ENCODE results near the gene TVP23C. TPM values are rescaled to one million over a fixed set of nuclear protein-coding genes. Genes with fewer than 3 reads are reported as not detected.

Gene TVP23C
- total RNA-seq, 1 donor from 2014 or later: 30.8 TPM

GRCh38 chr17:15516150-15516549 is 47.1 kb downstream of the TVP23C start:
- peaks cover 35% of the 10 kb centered on the region for H3K36me3 Mint-ChIP-seq (ENCODE audit: low read depth, unreplicated experiment)
- Histone ChIP-seq H4K20me1 (ENCODE audit: insufficient read depth, low read length) (peaks cover 5% of the 10 kb centered on the region), H3K27ac (ENCODE audit: low read depth, low read length) (peak overlapping the region; percentile 24), H3K79me2 (ENCODE audit: insufficient read depth, low read length) (peaks cover 17% of the 10 kb centered on the region), H3K4me3 (ENCODE audit: insufficient read depth, low read depth, low read length) (no peak overlapping the region), H3K36me3 (ENCODE audit: insufficient read depth, low read length) (peaks cover 19% of the 10 kb centered on the region), H3K9ac (ENCODE audit: low read length) (no peak overlapping the region), H3K4me2 (ENCODE audit: low read length) (no peak overlapping the region), H3K9me3 (ENCODE audit: insufficient read depth, low read depth, low read length) (peaks cover 18% of the 10 kb centered on the region), H3K27me3 (ENCODE audit: insufficient read depth, low read length) (no peaks in the 10 kb centered on the region), H3K4me1 (ENCODE audit: insufficient read depth, low read length) (peaks cover 15% of the 10 kb centered on the region), H2AFZ (ENCODE audit: low read depth, low read length) (no peak overlapping the region)
- peak overlapping the region; percentile 28 for H3K4me3 Mint-ChIP-seq (ENCODE audit: unreplicated experiment)
- H3K27me3 Mint-ChIP-seq (ENCODE audit: low read depth, unreplicated experiment): no peaks in the 10 kb centered on the region
- peaks cover 23% of the 10 kb centered on the region for H3K9me3 Mint-ChIP-seq (ENCODE audit: unreplicated experiment)
- DNase-seq (ENCODE audit: low read depth): peak; percentile 79
- H3K4me1 Mint-ChIP-seq (ENCODE audit: low read depth, unreplicated experiment): peaks cover 40% of the 10 kb centered on the region
- peak; percentile 49 for FAIRE-seq
- no peak for TF ChIP-seq CTCF (IDR thresholded peaks at IDR 0.05; ENCODE audit: insufficient read depth, low read depth, low read length)
- TF ChIP-seq EZH2 (IDR thresholded peaks at IDR 0.05; ENCODE audit: insufficient read depth, low read length): no peak
- H3K27ac Mint-ChIP-seq (ENCODE audit: unreplicated experiment): peak overlapping the region; percentile 48

- Histone ChIP-seq H3K9me3 (ENCODE audit: insufficient read depth, low read depth, low read length) (peaks cover 18% of the 10 kb centered on the region), H3K27me3 (ENCODE audit: insufficient read depth, low read length) (no peaks in the 10 kb centered on the region), H3K9ac (ENCODE audit: low read length) (peak overlapping the region; percentile 1), H4K20me1 (ENCODE audit: insufficient read depth, low read length) (peaks cover 10% of the 10 kb centered on the region), H3K4me1 (ENCODE audit: insufficient read depth, low read length) (peaks cover 30% of the 10 kb centered on the region), H3K79me2 (ENCODE audit: insufficient read depth, low read length) (peaks cover 18% of the 10 kb centered on the region), H3K4me3 (ENCODE audit: insufficient read depth, low read depth, low read length) (no peak overlapping the region), H3K36me3 (ENCODE audit: insufficient read depth, low read length) (peaks cover 19% of the 10 kb centered on the region), H3K4me2 (ENCODE audit: low read length) (peak overlapping the region; percentile 31), H2AFZ (ENCODE audit: low read depth, low read length) (no peak overlapping the region), H3K27ac (ENCODE audit: low read depth, low read length) (peak overlapping the region; percentile 60)
- Mint-ChIP-seq H3K27ac (ENCODE audit: unreplicated experiment) (peak overlapping the region; percentile 35), H3K9me3 (ENCODE audit: unreplicated experiment) (peaks cover 23% of the 10 kb centered on the region), H3K4me3 (ENCODE audit: unreplicated experiment) (no peak overlapping the region), H3K36me3 (ENCODE audit: low read depth, unreplicated experiment) (peaks cover 38% of the 10 kb centered on the region), H3K27me3 (ENCODE audit: low read depth, unreplicated experiment) (no peaks in the 10 kb centered on the region), H3K4me1 (ENCODE audit: low read depth, unreplicated experiment) (peaks cover 49% of the 10 kb centered on the region)
- DNase-seq (ENCODE audit: low read depth) (no peak), FAIRE-seq (no peak)
- TF ChIP-seq CTCF (IDR thresholded peaks at IDR 0.05; ENCODE audit: insufficient read depth, low read depth, low read length): no peak
- no peak for TF ChIP-seq EZH2 (IDR thresholded peaks at IDR 0.05; ENCODE audit: insufficient read depth, low read length)
Measured at GRCh38 chr17:15514469-15514868, 48.8 kb downstream of the TVP23C start.

- Histone ChIP-seq H3K4me3 (ENCODE audit: insufficient read depth, low read depth, low read length) (no peak overlapping the region), H4K20me1 (ENCODE audit: insufficient read depth, low read length) (peaks cover 12% of the 10 kb centered on the region), H3K9ac (ENCODE audit: low read length) (peak overlapping the region; percentile 42), H3K79me2 (ENCODE audit: insufficient read depth, low read length) (peaks cover 20% of the 10 kb centered on the region), H3K27me3 (ENCODE audit: insufficient read depth, low read length) (no peaks in the 10 kb centered on the region), H3K27ac (ENCODE audit: low read depth, low read length) (peak overlapping the region; percentile 60), H3K9me3 (ENCODE audit: insufficient read depth, low read depth, low read length) (peaks cover 18% of the 10 kb centered on the region), H3K36me3 (ENCODE audit: insufficient read depth, low read length) (peaks cover 19% of the 10 kb centered on the region), H3K4me1 (ENCODE audit: insufficient read depth, low read length) (peaks cover 30% of the 10 kb centered on the region), H2AFZ (ENCODE audit: low read depth, low read length) (no peak overlapping the region), H3K4me2 (ENCODE audit: low read length) (peak overlapping the region; percentile 31)
- Mint-ChIP-seq H3K9me3 (ENCODE audit: unreplicated experiment) (peaks cover 23% of the 10 kb centered on the region), H3K36me3 (ENCODE audit: low read depth, unreplicated experiment) (peaks cover 35% of the 10 kb centered on the region), H3K4me3 (ENCODE audit: unreplicated experiment) (no peak overlapping the region), H3K4me1 (ENCODE audit: low read depth, unreplicated experiment) (peaks cover 50% of the 10 kb centered on the region), H3K27me3 (ENCODE audit: low read depth, unreplicated experiment) (no peaks in the 10 kb centered on the region), H3K27ac (ENCODE audit: unreplicated experiment) (peak overlapping the region; percentile 35)
- DNase-seq (ENCODE audit: low read depth): peak; percentile 78
- FAIRE-seq: peak; percentile 60
- TF ChIP-seq CTCF (IDR thresholded peaks at IDR 0.05; ENCODE audit: insufficient read depth, low read depth, low read length): no peak
- TF ChIP-seq EZH2 (IDR thresholded peaks at IDR 0.05; ENCODE audit: insufficient read depth, low read length): no peak
Measured at GRCh38 chr17:15513856-15514459, 49.3 kb downstream of the TVP23C start.

Measured in astrocyte (in vitro differentiated cells and primary cell).